ENCODE data around the gene PRDM7.

PRDM7 gene

GRCh38 chr16:90007015-90007414 lies 70.1 kb downstream of the PRDM7 start:
- H3K4me3 ChIP-seq (ENCODE audit: low read length), result no peak overlapping the region
- no peak for TF ChIP-seq CTCF (conservative IDR thresholded peaks at IDR 0.05; ENCODE audit: low read depth, low read length)
- no peak for DNase-seq (ENCODE audit: low read depth)

All from retinal pigment epithelial cell (primary cell).